ENCODE data around the gene TEX29. TPM values are rescaled to one million over a fixed set of nuclear protein-coding genes. Genes with fewer than 3 reads are reported as not detected.

The TEX29 gene
- total RNA-seq: 0.67 TPM
- long read RNA-seq: 0 reads

- no peak for DNase-seq (ENCODE audit: low spot score)
These were observed at the start of gene TEX29 for GRCh38 chr13:111319998-111320911. TSS of gene TEX29 (plus strand) at chr13:111320642. CDS start at chr13:111320891, 249 bp downstream.

- DNase-seq (ENCODE audit: low spot score): no peak
These were observed 49.4 kb upstream of the TEX29 start for GRCh38 chr13:111270765-111271698.

GRCh38 chr13:111272117-111272516 lies 48.3 kb upstream of the TEX29 start:
- no peak for DNase-seq (ENCODE audit: low spot score)

- DNase-seq (ENCODE audit: low spot score): no peak
These were observed 45.1 kb upstream of the TEX29 start for GRCh38 chr13:111275382-111275781.

- no peak for DNase-seq (ENCODE audit: low spot score)
These were observed 44.3 kb upstream of the TEX29 start for GRCh38 chr13:111275995-111276618.

- DNase-seq (ENCODE audit: low spot score): no peak
These were observed 42.2 kb upstream of the TEX29 start for GRCh38 chr13:111278258-111278657.

GRCh38 chr13:111278743-111279652 lies 41.4 kb upstream of the TEX29 start:
- DNase-seq (ENCODE audit: low spot score): peak; percentile 74

- DNase-seq (ENCODE audit: low spot score): no peak
These were observed 40.2 kb upstream of the TEX29 start for GRCh38 chr13:111280226-111280625.

- DNase-seq (ENCODE audit: low spot score): no peak
These were observed 39.5 kb upstream of the TEX29 start for GRCh38 chr13:111280681-111281585.

- DNase-seq (ENCODE audit: low spot score): no peak
These were observed 38.6 kb upstream of the TEX29 start for GRCh38 chr13:111281751-111282311.

GRCh38 chr13:111282425-111282824 lies 38.0 kb upstream of the TEX29 start:
- no peak for DNase-seq (ENCODE audit: low spot score)

GRCh38 chr13:111282997-111283396 lies 37.4 kb upstream of the TEX29 start:
- no peak for DNase-seq (ENCODE audit: low spot score)

GRCh38 chr13:111283457-111283856 lies 37.0 kb upstream of the TEX29 start:
- peak; percentile 80 for DNase-seq (ENCODE audit: low spot score)

- no peak for DNase-seq (ENCODE audit: low spot score)
These were observed 36.5 kb upstream of the TEX29 start for GRCh38 chr13:111283991-111284390.

- DNase-seq (ENCODE audit: low spot score): no peak
These were observed 35.9 kb upstream of the TEX29 start for GRCh38 chr13:111284565-111284964.

GRCh38 chr13:111286162-111286561 lies 34.3 kb upstream of the TEX29 start:
- no peak for DNase-seq (ENCODE audit: low spot score)

GRCh38 chr13:111286749-111287148 lies 33.7 kb upstream of the TEX29 start:
- DNase-seq (ENCODE audit: low spot score): no peak

GRCh38 chr13:111287201-111287600 lies 33.2 kb upstream of the TEX29 start:
- DNase-seq (ENCODE audit: low spot score): no peak

GRCh38 chr13:111288276-111288675 lies 32.2 kb upstream of the TEX29 start:
- no peak for DNase-seq (ENCODE audit: low spot score)
